Fibroblast of skin of right biceps (primary cell): ENCODE results near the gene DAPK1.
"Not testable (repeated sequence)": the region's sequence is repeated elsewhere in the genome, so short reads cannot be mapped to it uniquely, and the experiment has no call there.

Source experiments
- DNase-seq: peaks from one replicate; pipeline ENCODE4 v3.0.0-alpha.2; 2013

Gene DAPK1

DNA sequence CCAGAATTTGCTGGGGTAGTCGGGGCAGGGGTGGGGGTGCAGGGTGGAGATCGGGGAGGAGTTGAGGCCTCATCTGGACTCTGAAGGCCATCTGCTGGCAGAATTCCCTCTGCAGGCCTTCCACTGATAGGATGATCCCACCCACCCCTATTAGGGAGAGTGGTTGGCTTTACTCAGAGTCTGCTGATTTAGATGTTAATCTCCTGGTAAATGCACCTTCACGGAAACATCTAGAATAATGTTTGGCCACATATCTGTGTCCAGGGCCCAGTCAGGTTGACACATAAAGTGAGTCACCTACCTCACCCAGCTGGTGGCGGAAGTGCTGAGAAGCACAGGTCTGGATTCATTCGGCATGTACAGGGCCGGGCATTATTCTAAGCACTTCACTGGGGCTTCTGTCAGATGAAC, 50.0 kb downstream of the DAPK1 start:
- no peak for DNase-seq

DNA sequence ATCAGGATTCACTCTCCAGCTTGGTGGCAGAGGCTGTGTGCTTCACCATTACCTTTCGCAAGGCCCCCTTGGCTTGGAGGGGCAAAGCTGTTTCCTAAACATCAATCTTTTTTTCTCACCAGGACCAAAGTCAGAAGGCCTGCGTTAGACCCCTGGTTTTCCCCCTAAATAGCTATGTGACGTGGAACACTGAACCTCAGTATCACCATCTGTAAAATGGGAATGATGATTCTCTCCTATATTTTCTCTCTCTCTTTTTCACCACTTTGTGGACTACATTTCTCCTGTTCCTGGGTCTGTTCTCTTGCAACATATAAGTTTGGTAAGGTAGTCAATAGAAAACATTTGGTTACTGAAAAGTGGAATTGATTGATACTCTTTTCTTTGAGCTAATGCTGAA, 50.5 kb downstream of the DAPK1 start:
- no peak for DNase-seq

DNA sequence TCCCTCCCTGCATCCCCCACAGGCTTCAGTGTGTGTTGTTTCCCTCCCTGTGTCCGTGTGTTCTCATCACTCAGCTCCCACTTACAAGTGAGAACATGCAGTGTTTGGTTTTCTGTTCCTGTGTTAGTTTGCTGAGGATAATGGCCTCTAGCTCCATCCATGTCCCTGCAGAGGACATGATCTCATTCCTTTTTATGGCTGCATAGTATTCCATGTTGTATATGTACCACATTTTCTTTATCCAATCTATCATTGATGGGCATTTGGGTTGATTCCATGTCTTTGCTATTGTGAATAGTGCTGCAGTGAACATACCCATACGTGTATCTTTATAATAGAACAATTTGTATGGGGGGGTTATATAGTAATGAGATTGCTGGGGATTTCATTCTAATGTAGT, 51.4 kb downstream of the DAPK1 start:
- DNase-seq = not testable (repeated sequence)

DNA sequence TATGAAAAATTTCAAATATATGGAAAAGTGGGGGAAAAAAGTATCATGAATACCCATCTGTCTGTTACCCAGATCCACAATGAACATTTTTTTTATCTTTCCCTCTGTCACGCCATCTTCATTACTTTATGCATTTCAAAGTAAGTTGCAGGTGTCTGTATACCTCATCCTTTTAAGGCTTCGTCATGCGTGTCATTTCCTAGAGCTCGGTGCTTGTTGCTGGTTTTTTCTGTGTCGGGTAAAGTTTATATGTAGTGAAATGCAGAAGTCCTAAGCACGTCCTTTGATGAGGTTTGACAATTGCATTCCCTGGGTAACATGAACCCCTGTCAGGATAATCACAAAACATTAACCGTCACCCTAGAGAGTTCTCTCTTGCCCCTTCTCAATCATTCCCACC, 52.1 kb downstream of the DAPK1 start:
- DNase-seq = no peak

DNA sequence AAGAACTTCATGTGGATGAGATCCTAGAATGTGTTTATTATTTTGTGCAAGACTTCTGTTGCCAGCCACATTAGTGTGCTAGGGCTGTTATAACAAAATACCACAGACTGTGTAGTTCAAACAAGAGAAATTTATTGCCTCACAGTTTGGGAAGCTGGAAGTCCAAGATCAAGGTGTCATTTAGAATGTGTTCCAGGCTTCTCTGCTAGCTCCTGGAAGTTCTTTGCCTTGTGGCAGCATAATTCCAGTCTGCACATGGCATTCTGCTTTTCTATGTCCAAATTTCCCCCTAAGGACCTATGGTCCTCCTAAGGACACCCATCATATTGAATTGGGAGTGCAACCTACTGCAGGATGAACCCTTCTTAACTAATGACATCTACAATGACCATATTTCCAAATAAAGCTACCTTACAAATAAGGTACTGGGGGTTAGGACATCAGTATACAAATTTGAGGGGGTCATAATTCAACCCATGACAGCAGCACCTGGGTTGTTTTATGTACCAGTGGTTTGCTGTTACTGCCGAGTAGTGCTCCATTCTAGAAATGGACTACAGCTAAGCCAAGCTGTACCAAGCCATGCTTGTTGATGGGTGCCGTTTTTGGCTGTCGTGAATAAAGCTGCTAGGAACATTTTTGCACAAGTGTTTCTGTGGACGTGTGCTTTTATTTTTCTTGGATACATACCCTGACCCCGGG, 52.7 kb downstream of the DAPK1 start:
- DNase-seq = no peak

DNA sequence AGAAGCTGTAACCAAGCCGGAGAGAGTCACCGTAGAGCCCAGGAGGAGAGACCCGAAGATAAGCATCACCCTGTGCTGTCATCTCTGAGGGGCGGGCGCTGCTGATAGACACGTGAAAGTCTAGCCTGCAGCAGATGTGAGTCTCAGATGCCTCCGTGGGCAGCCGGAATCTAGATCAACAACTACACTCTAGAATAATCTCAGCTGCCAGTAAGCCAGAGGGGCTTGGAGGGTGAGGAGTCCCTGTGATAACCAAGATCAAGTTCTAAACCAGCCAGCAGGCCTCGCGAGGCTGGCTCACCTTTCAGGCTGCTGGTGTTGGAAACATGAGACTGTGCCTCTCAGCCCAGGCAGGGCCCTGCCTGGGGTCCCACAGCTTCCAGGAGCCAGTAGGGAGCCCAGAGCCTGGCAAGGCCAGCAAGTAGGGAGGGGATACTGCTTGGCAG, 54.1 kb downstream of the DAPK1 start:
- DNase-seq = no peak

DNA sequence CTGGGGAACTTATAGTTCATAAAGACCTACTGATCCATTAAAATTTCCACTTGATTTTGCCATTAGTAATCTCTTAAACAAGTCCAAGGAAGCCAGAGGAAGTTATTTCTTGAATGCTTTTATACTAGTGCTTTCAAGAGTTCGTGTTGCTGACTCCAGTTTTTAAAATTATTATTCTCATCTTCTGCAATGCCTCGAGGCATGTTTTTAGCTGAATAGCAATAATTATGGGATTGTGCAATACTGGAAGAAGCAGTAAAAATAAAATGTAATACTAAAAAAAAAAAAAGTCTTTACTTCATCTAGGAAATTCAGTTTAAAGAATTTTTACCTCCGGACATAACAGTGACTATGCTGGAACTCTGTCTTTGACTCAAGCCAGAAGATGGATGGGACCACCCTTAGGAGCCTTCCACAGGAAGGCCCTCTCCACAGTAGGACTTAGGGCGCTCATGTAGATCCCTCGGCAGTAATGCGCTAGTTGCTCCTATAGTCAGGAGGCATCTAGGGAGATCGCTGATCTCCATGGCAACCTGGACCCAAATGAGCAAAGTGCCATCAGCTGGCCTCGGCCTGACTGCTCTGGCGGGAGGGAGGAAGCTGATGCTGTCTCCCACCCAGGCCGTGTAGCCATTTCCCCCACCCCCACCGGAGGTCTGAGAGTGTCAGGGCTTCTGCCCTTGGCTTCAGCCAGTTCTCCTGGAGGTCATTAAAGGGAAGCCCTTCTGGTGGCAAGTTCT, 56.7 kb downstream of the DAPK1 start:
- DNase-seq = no peak

DNA sequence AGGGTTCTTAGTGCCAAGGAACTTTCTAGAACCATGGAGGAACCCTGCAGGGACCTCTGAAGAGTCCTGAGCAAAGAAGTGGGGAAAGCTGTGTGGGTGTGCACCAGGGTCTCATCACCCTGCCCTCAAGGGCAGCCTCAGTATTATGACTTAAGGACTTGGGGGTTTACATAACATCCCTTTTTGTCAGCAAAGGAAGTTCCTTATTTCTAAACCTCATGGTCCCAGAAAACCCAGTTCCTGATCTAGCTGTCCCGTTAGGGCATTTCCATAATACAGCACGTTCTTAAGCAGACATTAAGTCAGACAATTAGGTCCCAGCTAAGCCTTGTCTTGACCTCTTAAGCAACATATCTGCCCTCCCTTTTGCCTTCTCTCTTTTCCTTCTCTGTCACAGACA, 57.3 kb downstream of the DAPK1 start:
- no peak for DNase-seq

DNA sequence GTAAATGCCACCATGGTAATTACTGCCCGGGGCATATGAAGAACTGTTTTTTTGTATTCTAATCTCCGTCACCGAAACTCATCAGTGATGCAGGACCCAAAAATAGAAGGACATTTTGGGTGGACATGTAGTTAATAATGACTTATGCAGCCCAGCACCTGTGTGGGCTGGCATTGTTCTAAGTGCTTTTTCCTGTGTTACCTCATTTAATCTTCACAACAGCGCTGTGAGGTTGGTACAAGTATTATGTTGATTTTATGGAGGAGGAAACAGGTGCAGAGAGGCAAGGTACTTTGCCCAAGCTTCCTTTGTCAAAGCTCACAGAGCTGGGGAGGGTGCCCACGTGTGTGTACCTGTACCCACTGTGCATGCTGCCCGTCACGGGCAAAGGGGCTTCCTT, 58.4 kb downstream of the DAPK1 start:
- no peak for DNase-seq

DNA sequence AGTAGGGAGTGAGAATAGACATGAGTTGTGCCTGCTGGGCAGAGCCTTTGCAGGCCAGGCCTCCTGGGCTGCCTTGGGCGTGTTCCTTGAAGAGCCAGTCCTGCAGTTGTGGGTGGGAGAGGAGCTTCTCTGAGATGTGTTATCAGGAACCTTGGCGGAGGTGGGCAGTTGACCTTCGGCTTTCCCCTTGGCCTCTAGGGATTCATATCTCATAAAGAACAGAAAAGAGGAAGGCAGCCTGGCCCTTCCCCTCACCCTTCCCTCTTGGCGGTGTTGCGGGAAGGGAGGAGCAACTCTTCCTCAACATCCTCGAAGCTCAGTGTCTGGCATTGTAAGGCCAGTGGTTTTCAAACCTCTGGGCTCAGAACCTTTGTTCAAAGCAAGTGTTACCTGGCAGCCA, 59.2 kb downstream of the DAPK1 start:
- DNase-seq = no peak

DNA sequence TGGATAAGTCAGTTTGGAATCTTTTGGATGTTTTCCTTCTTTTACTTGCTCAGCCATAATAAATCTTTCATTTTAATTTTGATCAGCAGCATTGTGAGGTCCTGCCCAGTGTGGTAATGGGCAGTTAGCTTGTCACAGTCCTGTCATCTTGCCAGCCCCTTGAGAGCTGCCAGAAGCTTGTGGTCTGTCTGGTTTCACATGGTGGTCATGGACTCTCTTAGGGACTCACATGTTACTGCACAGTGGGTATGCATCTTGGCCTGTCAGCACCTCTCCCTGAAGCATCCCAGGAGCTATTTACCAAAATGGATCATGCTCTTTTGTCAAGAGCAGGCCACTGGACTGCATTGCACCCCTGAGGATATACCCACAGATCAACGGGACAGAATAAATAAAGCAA, 60.3 kb downstream of the DAPK1 start:
- DNase-seq = peak; percentile 34

DNA sequence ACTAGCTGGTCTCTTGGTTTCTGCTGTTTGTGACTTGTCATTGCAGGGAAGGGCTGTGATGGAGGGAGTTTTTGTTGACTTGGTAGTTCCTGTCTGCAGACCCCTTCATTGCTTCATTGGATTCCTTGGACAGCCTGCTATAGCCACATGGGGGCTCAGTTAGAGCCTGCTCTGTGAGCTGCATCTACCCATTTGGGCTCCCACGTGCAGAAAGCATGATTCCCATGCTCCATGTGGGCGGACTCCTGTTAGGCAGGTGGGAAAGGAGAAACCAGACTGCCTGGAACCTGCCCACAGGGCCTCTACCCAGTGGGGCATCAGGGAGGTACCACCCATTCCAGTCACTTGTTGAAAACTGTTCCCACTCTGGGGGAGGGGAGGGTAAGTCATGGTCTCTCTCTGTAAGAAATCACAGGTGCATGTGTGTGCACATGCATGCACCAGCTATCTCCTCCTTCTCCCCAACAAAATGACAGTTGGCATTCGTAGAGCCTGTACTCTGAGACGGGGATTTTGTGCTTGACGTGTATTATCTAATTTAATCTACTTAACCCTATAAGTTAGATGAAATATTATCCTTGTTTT, 61.0 kb downstream of the DAPK1 start:
- no peak for DNase-seq

DNA sequence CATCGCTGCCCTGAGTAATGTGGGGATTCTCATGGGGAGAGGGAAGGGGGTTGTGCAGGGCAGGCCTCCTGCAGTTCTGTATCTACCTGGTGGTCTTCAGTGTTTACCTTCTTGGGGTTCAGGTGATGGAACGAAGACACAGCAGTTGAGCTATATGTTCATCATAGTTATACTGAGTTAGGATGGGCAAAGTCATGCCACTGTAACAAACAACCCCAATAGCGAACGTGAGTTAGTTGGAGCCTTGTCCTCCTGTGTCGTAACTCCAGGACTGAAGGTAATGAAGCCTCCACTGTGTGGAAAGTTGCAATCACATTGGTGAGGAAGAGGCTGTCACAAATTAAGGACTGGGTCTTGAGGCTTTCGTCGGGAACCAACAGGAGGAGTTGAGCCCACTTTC, 64.4 kb downstream of the DAPK1 start:
- DNase-seq = no peak

DNA sequence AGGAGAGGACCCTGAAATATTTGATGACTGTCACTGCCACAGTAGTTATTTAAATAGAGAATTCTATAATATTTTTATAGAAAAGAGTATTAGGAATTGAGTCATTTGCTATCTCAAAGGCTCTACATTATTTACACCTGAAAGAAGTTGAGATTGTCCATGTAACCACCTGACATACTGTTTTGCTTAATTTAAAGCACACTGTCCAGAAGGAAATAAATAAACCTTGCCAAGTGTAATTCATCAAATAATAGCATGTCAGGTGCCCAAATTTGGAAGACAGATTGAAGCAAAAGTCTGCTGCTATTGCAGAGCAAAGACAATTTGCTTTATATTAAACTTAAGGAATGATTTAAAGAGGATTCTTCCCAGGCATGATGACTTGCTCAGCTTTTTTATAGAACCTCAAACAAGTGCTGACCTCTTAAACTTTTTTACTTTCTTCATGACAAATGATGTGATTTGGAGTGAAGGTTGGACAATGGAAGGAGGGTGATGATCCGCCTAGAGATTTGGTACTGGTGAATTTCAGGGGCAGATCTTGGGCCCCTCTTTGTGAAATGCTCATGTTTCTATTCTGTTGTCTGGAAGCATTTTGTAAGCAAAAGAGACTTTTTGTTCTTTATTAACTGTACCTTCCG, 65.0 kb downstream of the DAPK1 start:
- no peak for DNase-seq

DNA sequence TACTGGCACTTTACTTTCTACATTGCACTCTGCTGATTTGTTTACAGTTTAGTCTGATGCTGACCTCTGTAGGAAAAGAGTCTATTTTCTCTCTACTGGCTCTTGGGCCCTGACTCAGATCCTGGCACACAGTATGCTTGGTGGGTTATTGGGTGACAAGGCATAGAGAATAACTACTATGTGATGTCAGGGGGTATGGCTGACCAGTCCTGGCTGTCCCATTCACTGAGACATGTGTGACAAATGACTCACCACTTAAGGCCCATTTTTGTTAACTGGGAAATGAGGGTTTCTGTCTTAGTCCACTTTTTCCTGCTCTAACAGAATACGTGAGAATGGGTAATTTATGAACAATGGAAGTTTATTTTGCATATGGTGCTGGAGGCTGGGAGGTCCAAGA, 66.4 kb downstream of the DAPK1 start:
- no peak for DNase-seq

DNA sequence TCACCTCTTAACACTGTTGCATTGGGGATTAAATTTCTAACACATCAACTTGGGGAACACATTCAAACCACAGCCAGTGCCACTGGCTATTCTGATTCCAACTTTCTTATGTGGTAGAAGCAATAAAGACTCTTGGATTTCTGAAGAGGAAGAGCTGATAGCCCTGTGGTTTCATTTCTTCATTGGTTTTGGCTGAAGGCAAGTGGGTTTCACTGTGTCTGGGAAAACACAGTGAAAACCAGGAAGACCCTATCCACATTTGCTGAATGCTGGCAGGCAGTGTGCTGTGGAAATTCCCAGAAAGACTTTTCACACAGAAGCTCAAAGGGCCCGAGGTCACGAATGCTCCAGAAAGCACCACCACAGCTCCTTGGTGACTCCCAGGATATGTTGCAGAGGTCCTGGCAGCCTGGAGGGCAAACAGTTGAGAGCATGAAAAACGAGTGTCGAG, 67.1 kb downstream of the DAPK1 start:
- DNase-seq = no peak

DNA sequence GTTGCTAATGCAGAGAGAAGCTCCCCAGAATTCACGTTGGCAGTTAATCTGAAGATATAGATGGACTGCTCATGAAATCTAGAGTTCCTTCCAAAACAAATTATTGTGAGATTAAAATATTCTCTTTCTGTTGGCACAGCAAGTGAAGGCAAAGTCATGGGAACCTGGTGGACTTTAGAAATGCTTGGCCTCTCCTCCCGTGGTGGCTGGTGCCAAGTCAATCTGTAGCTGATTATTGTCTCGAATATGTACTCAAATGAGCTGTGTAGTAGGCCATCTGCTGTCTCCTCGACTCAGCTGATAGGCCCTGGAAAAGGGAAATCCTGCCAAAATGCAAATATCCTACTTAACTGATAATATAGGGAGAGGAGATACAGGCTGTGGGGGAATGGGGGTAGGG, 69.3 kb downstream of the DAPK1 start:
- DNase-seq = no peak

DNA sequence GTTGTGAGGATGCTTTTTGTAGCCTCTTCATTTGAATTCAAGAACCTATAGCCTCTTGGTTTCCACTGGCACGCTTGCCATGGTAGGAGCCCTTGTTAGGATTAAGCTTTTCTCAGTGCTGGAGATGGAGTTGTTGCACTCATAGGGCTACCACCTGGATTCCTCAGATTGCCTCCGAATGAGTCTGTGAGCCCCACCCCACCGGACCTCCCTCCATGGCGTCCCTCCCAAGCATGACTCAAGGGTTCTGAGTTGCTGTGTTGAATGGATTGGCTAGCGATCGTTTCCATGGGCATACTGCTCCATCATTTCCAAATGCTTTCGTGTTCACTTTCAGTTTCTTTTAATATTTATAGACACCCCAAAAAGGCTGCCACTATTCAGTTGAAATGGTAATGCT, 69.9 kb downstream of the DAPK1 start:
- no peak for DNase-seq

DNA sequence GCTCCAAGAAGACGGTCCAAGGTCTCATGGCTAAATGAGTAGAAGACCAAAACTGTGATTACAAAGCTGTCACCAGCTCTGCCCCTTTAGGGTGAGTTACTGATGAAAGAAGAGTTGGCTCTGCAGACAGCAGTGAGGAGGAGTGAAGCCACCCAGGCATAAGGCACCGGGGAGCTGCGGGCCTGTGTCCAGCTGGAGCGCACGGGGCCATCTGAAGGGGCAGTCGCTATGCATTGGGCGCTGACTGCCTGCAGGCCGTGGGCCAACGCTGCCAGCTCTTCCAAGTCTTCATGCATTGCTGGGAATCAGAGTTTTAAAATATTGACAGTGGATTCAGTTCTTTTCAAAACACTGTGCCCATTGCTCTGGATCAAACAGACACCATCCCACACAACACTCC, 70.3 kb downstream of the DAPK1 start:
- no peak for DNase-seq

DNA sequence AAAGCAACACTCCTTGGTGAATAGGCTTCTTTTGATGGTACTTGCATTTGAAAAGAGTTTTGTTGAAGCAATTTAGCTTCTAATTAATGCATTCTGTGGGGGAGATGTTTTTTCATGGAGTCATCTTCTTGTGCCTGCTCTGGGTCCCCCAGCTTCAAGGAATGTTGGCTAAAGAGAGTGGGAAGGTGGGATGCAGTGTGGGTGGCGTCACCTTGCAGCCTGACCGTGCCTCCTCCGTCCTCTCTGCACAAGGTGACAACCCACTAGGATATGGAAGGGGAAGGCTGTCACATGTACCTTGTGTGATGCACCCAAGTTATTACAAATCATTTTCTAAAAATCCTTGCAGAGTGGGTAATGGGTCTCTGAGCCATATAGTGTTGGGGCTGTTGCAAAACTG, 70.7 kb downstream of the DAPK1 start:
- no peak for DNase-seq

DNA sequence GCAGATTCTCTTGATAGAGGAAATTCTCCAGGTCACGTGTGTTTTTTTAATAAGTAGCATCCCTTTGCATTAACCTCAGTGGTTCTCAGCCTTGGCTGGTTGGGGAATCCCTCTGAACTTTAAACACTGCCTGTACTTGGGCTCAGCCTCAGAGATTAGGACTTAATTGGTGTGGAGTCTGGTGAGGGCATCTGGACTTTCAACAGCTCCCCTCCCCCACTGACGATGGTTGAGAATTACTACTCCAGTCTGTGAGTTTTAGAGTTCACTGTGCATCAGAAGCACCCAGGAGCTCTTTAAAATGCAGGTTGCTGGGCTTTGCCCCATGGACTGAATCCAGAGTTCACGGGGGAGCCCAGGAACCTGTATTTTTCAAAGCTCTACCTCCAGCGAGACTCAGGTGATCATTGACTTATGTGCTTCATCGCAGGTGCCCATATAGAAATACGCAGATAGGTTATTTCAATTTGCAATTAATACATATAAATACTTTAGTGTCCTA, 71.4 kb downstream of the DAPK1 start:
- DNase-seq = no peak

DNA sequence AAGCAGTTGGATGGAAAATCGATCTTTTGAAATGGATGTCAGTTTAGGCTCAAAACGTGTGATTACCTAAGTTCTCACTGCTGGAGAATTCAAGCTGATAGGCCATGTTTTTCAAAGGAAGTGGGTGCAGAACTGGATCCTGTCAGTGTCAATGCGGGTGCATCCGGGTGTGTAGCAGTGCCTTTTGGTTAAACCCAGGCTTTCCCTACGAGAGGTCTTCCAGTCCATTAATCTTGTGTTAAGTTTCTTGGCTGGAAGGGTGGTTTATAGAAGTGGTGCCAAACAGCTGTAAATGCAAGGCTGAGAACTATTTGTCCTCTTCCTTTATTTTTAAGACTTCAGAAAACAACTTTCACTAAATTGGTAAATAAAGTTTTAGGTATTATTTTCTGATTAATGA, 71.9 kb downstream of the DAPK1 start:
- no peak for DNase-seq
